K562 (cell line): ENCODE data around the gene GTSE1. TPM values are rescaled to one million over a fixed set of nuclear protein-coding genes. Genes with fewer than 3 reads are reported as not detected.
A peak's percentile ranks its signal among the peaks of the same experiment; 100 is the strongest.

Source experiments
- ATAC-seq: fragments of 200-7000 bp; cut with Tn5 transposase; 3 replicates; pipeline ENCODE4 v1.9.1; 2020; ENCODE audit warnings: moderate library complexity
- BruUV-seq: library from RNA; stranded (reverse); fragments of 400-500 nt; replicated peaks from 2 replicates; lab custom pipeline; 2021; lab: Mats Ljungman, UMichigan
- CTCF ChIA-PET: fragments of 300-600 bp; formaldehyde crosslinking; extraction: SDS; loops from one replicate; lab custom pipeline; 2021; ENCODE audit warnings: low intra/inter-chr PET ratio; lab: Yijun Ruan, JAX
- POLR2A ChIA-PET: fragments of 300-600, 350-650 bp; sonication (Branson Sonifier 250); formaldehyde crosslinking; extraction: SDS; loops from one replicate; lab custom pipeline; 2021; ENCODE audit warnings: antibody characterized with exemption, inconsistent platforms; lab: Yijun Ruan, JAX
- DNase-seq, 4 experiments: peaks; one replicate each; pipeline versions ENCODE4 v3.0.0 to v3.0.0-alpha.2; 2011 to 2018; ENCODE audit warnings: low spot score in 3 of 4, mixed read lengths in 3 of 4; ENCODE audit errors: extremely low read depth in 1 of 4
- FAIRE-seq: peaks from 2 replicates; lab custom pipeline; 2011; peaks lifted over from hg19 to GRCh38; lab: Jason Lieb, UNC
- H2AFZ ChIP-seq: 2 replicates; pipeline ENCODE4 v1.6.0; 2011; ENCODE audit warnings: low read depth, low read length, control low read depth, inconsistent platforms
- H3K27ac ChIP-seq: fragments of 200-600 bp; 3 replicates; pipeline ENCODE4 v1.8.0; 2011; ENCODE audit warnings: low read depth, mild to moderate bottlenecking, control low read depth, inconsistent platforms, low read length, moderate library complexity, mixed read lengths; ENCODE audit errors: extremely low read depth
- H3K27me3 ChIP-seq, 2 experiments: fragments of 300-600 bp in 1 of 2; 2 replicates in 1 of 2; 3 replicates in 1 of 2; pipeline versions ENCODE4 v1.6.0 to v1.8.0; 2011; ENCODE audit warnings: inconsistent platforms in 2 of 2, low read length in 2 of 2, mild to moderate bottlenecking in 1 of 2, mixed read lengths in 1 of 2, moderate library complexity in 1 of 2; ENCODE audit not compliant: control insufficient read depth in 2 of 2, insufficient read depth in 2 of 2
- H3K36me3 ChIP-seq: fragments of 300-600 bp; 3 replicates; pipeline ENCODE4 v1.8.0; 2011; ENCODE audit warnings: mild to moderate bottlenecking, low read length, inconsistent platforms; ENCODE audit not compliant: control insufficient read depth, insufficient read depth
- H3K4me1 ChIP-seq, 2 experiments: fragments of 200-600 bp in 1 of 2; replicated peaks in 1 of 2; 2 replicates in 1 of 2; 3 replicates in 1 of 2; pipeline versions ENCODE4 v1.5.1 to v1.8.0; 2011; ENCODE audit warnings: inconsistent platforms in 2 of 2, low read length in 2 of 2, mild to moderate bottlenecking in 1 of 2, mixed read lengths in 1 of 2, moderate library complexity in 1 of 2; ENCODE audit not compliant: control insufficient read depth in 2 of 2, insufficient read depth in 2 of 2
- H3K4me2 ChIP-seq: 2 replicates; pipeline ENCODE4 v1.6.1; 2011; ENCODE audit warnings: low read length, control low read depth, inconsistent platforms, mixed read lengths; ENCODE audit not compliant: insufficient read depth
- H3K4me3 ChIP-seq: fragments of 200-600 bp; sonication (generic), shearing (Covaris generic); 2 replicates; pipeline ENCODE4 v1.5.1; 2016; ENCODE audit warnings: control low read depth, inconsistent platforms
- H3K79me2 ChIP-seq: fragments of 200-600 bp; 3 replicates; pipeline ENCODE4 v1.8.0; 2011; ENCODE audit warnings: low read length, inconsistent platforms; ENCODE audit not compliant: control insufficient read depth, insufficient read depth
- H3K9ac ChIP-seq, 2 experiments: 2 replicates each; pipeline versions ENCODE4 v1.6.0 to v1.6.1; 2011; ENCODE audit warnings: low read depth in 2 of 2, low read length in 2 of 2, control low read depth in 1 of 2, inconsistent platforms in 1 of 2, mild to moderate bottlenecking in 1 of 2, mixed read lengths in 1 of 2; ENCODE audit not compliant: insufficient read depth in 1 of 2
- H3K9me1 ChIP-seq: one replicate; pipeline ENCODE4 v1.6.0; 2011; ENCODE audit warnings: inconsistent platforms, mild to moderate bottlenecking, low read length, moderate library complexity; ENCODE audit not compliant: control insufficient read depth, insufficient read depth
- H3K9me3 ChIP-seq: replicated peaks from 2 replicates; pipeline ENCODE4 v1.5.1; 2011; ENCODE audit warnings: low read depth, low read length, inconsistent platforms; ENCODE audit not compliant: control insufficient read depth, insufficient read depth
- H4K20me1 ChIP-seq: replicated peaks from 2 replicates; pipeline ENCODE4 v1.6.1; 2011; ENCODE audit warnings: low read length, inconsistent platforms, mixed read lengths; ENCODE audit not compliant: control insufficient read depth, insufficient read depth
- CEBPB ChIP-seq: fragments of 450-650 bp; IDR thresholded peaks from 2 replicates; pipeline ENCODE4 v1.6.1; 2016; ENCODE audit warnings: missing genetic modification characterization, missing compliant biosample characterization
- HIVEP1 ChIP-seq: fragments of 250-450 bp; sonication (Bioruptor Pico); IDR thresholded peaks from 2 replicates; pipeline ENCODE4 v1.4.0; 2020; ENCODE audit warnings: mild to moderate bottlenecking
- HNRNPLL ChIP-seq: fragments of 200-400 bp; formaldehyde crosslinking; IDR thresholded peaks from 2 replicates; pipeline ENCODE4 v1.6.1; 2017; ENCODE audit warnings: low read length, low read depth, mild to moderate bottlenecking; ENCODE audit not compliant: poor library complexity, severe bottlenecking
- ZNF696 ChIP-seq: fragments of 250-450 bp; sonication (Bioruptor Pico); conservative IDR thresholded peaks from 2 replicates; pipeline ENCODE4 v1.4.0; 2020; ENCODE audit warnings: mild to moderate bottlenecking, moderate library complexity
- whole genome bisulfite sequencing: fragments of 100-300 bp; shearing (Covaris generic); methylation state at CpG from one replicate; pipeline ENCODE4 v1.1.6; 2016; ENCODE audit warnings: low coverage, mixed read lengths; ENCODE audit not compliant: insufficient coverage; ENCODE audit errors: missing lambda C conversion rate; 5-methylcytosine and 5-hydroxymethylcytosine counted together
- in situ Hi-C: fragments of 300-500 bp; cut with MboI; formaldehyde crosslinking; loops from 4 replicates; pipeline ENCODE4 v1.15.0; 2018; ENCODE audit warnings: inconsistent platforms, mixed read lengths
- intact Hi-C: fragments of 100-400 bp; cut with micrococcal nuclease; formaldehyde crosslinking; loops from 2 replicates; pipeline ENCODE4 v1.14.2; 2022
- polyA plus RNA-seq, 8 experiments: library from polyadenylated mRNA; depleted of rRNA in 4 of 8; stranded (reverse) in 5 of 8; unstranded in 3 of 8; fragments of >200 nt; fragmentation: Nextera tagmentation in 2 of 8; fragmentation: Illumina TruSeq in 1 of 8; extraction: Ambion mirVana in 2 of 8; extraction: Trizol in 1 of 8; gene quantifications; 2 replicates each; pipeline versions ENCODE4 v1.2.1 to v1.2.3, GENCODE V29; 2011 to 2014; ENCODE audit warnings: inconsistent platforms in 1 of 8, missing spikeins in 1 of 8
- total RNA-seq, 7 experiments: library from RNA; depleted of rRNA in 6 of 7; stranded (reverse); fragments of >200 nt in 6 of 7; fragmentation: Illumina TruSeq in 2 of 7; extraction: Trizol in 2 of 7; gene quantifications; 2 replicates each; pipeline versions ENCODE4 v1.2.1 to v1.2.3, GENCODE V29; 2011 to 2021; ENCODE audit warnings: low replicate concordance in 1 of 7
- TF ChIP-seq, protein P1 (sequence below): IDR thresholded peaks from 2 replicates; pipeline ENCODE4 v1.6.1; 2016; ENCODE audit warnings: missing genetic modification characterization, missing compliant biosample characterization

Gene GTSE1
- total and polyA plus RNA-seq, 9 of the 15 experiments (the other 6 are each of a cell fraction or from before 2014, with no cell fraction given), result 2.5 to 22.5 (median 12.9) TPM

DNA sequence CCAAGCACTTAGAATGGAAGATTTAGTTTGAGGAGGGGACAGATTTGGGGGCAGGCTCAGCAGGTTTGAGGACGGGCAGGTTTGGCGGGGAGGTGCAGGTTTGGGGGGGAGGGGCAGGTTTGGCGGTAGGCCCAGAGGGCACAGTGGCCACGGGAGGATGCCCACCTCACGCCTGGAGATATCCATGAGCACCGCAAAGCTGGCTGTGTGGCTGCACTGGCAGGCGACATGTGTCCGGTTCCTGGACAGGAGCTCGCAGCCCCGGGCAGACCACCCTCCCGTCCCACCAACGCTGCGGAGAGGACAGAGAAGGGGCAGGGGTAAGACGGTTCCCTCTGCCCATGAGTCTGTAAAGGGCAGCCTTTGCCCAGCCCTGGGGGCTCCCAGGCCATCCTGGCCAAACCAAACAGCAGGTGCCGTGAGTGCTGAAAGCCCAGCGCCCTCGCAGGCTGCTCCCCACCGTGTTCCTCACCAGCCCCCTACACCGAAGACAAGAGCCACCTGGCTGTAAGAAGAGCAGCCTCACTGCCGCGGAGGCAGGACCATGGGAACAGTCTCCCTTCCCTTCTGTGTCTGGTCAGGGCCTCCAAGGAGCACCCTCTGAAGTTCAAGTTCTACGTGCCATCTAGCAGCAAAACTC is 81.9 kb downstream of the GTSE1 start (continued):
- TF ChIP-seq ZNF696 (CRISPR knock-in tag) (no peak), HIVEP1 (no peak), HNRNPLL (no peak)

DNA sequence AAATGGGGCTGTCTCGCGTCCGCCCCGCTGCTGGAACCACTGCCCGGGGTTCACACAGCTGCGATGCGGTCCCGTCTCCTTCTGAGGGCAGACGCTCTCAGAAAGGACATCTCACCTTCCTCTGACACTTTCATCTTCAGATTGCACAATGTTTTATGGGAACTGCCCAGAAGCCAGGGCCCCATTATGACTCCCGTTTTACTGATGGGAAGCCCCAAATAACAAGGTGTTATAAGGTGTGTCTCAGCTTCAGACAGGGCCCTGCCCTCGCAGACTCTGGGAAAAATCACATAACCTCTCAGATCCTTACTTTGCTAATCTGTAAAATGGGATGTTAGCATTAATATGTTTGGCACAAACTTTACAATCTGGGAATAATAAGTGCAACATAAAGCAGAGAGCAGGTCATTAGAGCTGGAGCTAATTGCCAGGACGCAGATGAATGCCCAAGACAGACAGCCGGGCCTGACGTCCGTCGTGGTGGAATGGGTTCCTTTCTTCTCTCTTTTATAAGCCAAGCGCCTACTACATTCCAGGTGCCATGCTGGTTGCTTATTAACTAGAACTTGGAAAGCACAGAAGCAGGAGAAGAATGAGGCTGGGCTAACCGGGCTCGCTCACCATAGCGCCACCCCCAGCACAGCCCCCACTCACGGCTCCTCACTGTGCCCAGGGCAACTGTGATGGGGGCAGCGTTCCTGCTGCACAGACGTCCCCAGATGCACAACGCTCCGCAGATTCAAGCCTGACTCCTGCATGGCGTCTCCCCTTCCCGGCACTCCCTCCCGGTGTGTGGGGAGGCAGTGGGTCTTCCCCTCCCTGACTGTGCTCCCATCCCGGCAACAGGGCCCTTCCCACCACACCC is 82.6 kb downstream of the GTSE1 start:
- H3K27ac ChIP-seq, result no peak overlapping the region
- no peak overlapping the region for H2AFZ ChIP-seq
- H3K4me2 ChIP-seq, result no peak overlapping the region
- H3K36me3 ChIP-seq, result no peaks in the 10 kb centered on the region
- 2% methylated on average over 25 of the region's 29 CpGs for WGBS
- H3K4me1 ChIP-seq, result peaks cover 0 to 12% of the 10 kb centered on the region in 2 experiments; a peak in 2 of 5 replicates
- DNase-seq (no peak), ATAC-seq (no peak), FAIRE-seq (no peak)
- no peaks in the 10 kb centered on the region for H3K9me1 ChIP-seq
- H4K20me1 ChIP-seq, result no peaks in the 10 kb centered on the region; the same call in 1 of the 2 replicates
- no TSS peak for BruUV-seq
- in situ Hi-C loops (no loop called here), intact Hi-C loops (no loop called here)
- POLR2A ChIA-PET, result interaction anchor here (0.7 kb wide), 1 partner anchor 383 kb away, joined by 4 read pairs; the partner anchor contains the start of gene TBC1D22A
- peaks cover 5 to 48% of the 10 kb centered on the region in 2 experiments; a peak in 3 of 5 replicates for H3K27me3 ChIP-seq
- CTCF ChIA-PET, result no interaction called here
- TF ChIP-seq, protein P1, sequence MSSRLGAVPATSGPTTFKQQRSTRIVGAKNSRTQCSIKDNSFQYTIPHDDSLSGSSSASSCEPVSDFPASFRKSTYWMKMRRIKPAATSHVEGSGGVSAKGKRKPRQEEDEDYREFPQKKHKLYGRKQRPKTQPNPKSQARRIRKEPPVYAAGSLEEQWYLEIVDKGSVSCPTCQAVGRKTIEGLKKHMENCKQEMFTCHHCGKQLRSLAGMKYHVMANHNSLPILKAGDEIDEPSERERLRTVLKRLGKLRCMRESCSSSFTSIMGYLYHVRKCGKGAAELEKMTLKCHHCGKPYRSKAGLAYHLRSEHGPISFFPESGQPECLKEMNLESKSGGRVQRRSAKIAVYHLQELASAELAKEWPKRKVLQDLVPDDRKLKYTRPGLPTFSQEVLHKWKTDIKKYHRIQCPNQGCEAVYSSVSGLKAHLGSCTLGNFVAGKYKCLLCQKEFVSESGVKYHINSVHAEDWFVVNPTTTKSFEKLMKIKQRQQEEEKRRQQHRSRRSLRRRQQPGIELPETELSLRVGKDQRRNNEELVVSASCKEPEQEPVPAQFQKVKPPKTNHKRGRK (tag), result no peak
- TF ChIP-seq CEBPB (tag), result peak; percentile 34; the same call in 1 of the 2 replicates
- no peak overlapping the region for H3K9ac ChIP-seq
- no peaks in the 10 kb centered on the region for H3K79me2 ChIP-seq
- no peak overlapping the region for H3K4me3 ChIP-seq
- H3K9me3 ChIP-seq, result no peaks in the 10 kb centered on the region
